A172 (cell line): ENCODE results near the gene BCAP29. TPM values are rescaled to one million over a fixed set of nuclear protein-coding genes. Genes with fewer than 3 reads are reported as not detected.
A peak's percentile ranks its signal among the peaks of the same experiment; 100 is the strongest.
"Not testable (repeated sequence)": the region's sequence is repeated elsewhere in the genome, so short reads cannot be mapped to it uniquely, and the experiment has no call there.

Experiments used
- DNase-seq: peaks from one replicate; pipeline ENCODE4 v3.0.0-alpha.2; 2015; ENCODE audit warnings: low spot score
- total RNA-seq: library from RNA; depleted of rRNA; stranded (reverse); fragments of >200 nt; shearing (Covaris generic); gene quantifications from 2 replicates; pipeline ENCODE4 v1.2.3, GENCODE V29; 2014

The BCAP29 gene
- total RNA-seq, 1 experiment from 2014 or later = 127 TPM

DNA sequence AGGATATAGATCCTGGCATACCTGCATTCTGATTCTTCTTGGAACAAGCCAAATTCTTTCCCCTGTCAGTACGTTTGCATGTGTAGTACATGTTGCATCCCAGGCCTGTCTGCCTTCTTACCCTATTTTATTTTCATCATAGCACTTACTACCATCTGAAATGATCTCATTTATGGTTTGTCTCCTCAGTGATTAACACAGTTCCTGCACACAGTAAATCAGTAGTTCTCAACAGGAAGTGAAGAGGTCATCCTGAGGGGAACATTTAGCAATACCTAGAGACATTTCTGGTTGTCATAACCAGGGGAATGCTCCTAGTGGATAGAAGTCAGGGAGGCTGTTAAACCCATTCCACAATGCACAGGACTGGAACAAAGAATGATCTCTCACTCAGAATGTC is 42.4 kb downstream of the BCAP29 start:
- peak; percentile 29 for DNase-seq

DNA sequence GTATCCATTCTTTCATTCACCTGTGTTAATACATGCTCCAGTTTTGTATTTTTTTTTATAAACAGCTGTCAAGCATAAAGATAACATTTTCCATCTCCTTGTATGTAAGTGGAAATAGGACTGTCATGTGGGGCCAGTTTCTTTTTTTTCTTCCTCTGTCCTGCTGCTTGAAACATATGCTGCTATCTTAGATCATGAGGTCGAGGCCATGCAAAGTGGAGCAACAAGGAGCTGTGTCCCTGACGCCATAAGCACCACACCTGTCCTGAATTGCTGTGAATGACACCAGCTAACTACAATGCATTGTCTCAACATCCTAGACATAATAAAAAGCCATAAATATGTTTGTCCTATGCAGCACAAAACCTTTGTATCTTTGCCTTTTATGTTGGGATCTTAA is 42.8 kb downstream of the BCAP29 start:
- no peak for DNase-seq

DNA sequence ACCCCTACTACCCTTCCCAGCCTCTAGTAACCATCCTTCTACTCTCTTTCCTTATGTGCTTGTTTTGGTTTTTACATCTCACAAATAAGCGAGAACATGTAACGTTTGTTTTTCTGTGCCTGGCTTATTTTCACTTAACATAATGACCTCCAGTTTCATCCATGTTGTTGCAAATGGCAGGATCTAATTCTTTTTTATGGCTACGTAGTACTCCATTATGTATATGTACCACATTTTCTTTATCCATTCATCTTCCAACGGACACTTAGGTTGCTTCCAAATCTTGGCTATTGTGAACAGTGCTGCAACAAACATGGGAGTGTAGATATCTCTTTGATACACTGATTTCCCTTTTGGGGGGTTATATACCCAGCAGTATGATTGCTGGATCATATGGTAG is 47.0 kb downstream of the BCAP29 start:
- DNase-seq = no peak

DNA sequence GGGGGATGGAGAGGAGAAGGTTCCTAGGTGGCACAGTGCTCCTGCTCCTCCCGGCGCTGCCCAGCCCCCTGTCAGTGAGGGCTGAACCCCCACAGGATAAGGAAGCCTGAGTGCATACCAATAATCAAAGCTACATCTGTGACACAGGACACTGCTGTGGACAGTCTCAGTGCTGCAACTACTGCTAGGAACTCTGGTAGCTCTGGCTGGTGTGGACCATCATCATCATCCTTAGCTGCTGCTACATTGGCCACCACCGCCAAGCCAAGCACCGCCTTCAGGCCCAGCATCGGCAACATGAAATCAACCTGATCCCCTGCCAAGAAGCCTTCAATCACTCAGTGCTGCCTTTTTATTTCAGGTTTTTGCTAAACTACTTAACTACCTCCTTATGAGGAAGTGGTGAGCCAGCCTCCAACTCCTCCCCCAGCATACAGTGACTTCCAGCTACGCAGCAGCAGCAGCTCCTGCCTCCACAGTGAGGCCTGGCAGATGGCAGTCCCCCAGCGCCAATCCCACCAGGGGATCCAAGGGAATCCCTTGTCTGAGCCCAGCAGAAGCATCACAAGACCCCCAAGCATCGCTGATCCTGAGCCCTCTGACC is 48.5 kb downstream of the BCAP29 start:
- DNase-seq = no peak

DNA sequence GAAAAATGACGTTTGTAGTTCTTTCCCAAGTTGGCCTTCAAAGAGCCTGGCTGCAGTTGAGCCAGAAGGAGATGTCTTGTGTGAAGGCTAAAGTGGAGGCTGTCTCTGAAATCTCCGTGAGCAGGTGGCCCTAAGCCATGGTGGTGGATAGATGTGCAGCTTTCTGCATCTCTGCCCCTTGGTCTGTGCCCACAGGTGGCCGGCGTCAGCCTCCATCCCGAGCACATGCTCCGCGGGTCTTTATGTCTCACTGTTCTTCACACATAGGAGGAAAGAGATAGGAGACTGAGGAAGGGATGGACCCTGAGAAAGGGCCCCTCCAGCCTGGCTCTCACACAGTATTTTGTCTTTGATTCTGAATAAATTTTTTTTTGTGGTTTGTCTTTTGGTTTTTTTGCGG is 50.3 kb downstream of the BCAP29 start:
- no peak for DNase-seq

DNA sequence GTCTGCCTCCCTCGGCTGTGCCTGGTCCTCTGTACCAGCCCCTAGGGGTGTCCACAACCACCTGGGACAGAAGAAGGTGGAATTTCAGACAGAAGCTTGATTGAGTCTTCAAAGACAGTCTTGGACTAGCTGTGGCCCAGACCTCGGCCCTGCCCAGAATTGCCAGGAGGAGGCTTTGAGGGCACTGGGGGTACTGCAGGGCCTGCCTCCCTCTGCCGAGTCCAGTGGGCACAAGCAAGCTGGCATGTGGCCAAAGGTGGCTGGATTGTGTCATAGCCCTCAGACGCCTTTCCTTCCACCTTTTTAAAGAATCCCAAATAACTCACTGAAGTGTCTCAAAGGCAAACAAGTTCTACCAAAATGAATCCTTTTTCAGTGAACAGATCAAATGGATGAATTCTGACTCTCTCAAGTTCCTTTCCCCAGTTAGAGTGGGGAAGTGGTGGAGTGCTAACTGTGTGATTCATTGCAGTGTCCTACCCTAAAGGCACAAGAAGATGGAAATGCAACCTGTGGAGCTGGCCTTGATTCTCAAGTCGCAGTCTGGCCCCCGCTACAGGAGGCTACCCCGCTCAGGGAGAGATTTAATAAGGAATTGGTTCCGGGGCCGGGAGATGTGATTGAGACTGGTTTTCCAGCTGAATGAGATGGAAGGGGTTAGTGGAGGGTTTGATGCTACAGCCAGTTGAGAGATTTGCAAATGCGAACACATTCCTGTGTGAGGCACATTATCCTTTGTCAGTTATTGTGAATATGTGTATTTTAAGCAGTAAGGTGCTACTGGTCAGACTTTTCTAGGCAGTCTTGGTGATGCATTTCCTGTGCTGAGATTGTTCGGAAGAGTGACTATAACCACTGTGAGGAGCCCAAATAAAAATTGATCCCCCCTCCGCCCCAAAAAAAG is 51.8 kb downstream of the BCAP29 start:
- no peak for DNase-seq

DNA sequence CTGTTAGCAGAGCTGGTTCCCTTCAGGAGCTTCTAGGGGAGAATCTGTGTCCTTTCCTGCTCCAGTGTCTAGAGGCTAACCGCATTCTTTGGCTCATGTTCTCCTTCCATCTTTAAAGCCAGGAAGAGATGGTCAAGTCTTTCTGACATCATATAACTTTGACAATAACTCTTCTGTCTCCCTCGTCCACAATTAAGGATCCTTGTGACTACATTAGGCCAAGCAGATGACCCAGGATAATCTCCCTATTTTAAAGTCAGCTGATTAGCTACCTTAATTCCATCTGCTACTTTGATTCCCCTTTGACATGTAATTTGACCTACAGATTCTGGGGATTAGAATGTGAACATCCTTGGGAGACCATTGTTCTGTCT is 52.4 kb downstream of the BCAP29 start:
- DNase-seq = no peak

DNA sequence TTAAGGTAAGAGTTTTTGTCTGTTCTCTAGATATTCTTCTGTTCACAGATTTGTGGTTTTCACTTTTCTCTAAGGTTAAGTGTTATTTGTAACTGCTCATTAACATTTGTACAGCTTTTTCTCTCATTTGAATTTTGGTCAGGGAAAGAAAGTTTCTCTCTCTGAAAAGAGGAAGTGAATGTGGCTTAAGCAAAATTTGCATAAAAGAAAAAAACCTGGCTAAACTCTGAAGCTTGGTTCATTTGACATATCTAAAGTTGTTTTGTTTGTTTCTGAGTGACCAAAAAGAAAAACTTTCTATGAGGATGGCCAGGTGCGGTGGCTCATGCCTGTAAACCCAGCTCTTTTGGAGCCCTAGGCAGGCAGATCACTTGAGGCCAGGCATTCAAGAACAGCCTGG is 58.5 kb downstream of the BCAP29 start:
- DNase-seq = no peak

DNA sequence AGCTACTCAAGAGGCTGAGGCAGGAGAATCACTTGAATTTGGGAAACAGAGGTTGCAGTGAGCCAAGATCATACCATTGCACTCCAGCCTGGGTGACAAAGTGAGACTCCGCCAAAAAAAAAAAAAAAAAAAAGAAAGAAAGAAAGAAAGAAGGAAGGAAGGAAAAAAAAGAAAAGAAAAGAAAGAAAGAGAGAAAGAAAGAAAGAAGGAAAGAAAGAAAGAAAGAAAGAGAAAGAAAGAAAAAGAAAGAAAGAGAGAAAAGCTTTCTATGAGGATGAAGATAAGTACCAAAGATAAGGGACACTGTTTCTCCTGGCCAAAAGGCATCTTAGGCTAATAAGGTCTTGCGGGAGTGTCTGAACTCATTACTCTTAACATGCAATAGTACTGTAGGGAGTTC is 59.0 kb downstream of the BCAP29 start:
- not testable (repeated sequence) for DNase-seq

DNA sequence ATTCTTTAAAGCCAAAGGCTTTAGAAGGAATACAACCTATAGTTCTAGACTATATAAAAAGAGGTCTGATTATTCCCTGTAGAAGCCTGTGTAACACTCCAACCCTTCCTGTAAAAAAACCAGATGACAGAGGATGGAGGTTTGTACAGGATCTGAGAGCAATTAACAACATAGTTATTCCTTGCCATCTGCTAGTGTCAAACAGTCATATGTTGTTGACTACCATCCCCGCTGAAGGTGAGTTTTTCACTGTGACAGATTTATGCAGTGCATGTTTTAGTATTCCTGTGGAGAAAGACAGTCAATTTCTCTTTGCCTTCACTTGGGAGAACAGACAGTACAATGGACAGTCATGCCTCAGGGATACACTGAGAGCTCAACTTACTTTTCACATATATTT is 61.6 kb downstream of the BCAP29 start:
- DNase-seq = no peak

DNA sequence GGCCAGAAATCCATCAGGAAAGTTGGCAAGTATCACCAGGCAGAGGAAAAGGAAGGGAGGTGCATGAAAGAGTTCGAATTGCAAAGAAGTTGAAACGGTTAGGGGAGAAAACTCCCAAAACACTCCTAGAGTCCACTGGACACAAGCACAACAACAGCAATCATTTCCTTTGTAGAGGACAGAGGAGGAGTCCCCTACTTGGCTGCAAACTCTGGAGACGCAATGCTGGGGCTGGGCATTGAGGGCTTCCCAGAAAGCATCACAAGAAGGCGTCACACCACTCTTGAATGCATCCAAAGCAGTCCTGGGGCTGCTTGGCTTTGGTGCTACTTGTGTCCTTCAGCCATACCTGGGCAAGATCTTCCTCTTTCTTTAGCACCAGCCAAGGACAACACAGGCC is 62.5 kb downstream of the BCAP29 start:
- no peak for DNase-seq

DNA sequence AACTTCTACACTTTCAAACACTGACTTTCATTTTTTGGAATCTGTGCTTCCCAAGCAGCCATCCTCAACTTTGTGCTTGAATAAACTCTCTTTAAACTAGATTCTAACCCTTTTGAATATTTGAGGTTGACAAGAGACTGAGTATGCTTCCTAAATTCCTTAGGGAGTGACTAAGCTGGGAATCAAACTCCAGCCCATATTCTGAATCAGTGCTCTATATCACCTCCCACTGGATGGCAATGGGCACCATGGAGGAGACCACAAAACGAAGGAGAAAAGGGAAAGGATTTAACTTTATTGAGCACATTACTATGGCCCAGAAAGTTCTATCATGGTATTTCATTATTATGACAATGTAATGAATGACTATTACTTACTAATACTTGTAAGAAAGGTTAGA is 63.4 kb downstream of the BCAP29 start:
- peak; percentile 60 for DNase-seq

DNA sequence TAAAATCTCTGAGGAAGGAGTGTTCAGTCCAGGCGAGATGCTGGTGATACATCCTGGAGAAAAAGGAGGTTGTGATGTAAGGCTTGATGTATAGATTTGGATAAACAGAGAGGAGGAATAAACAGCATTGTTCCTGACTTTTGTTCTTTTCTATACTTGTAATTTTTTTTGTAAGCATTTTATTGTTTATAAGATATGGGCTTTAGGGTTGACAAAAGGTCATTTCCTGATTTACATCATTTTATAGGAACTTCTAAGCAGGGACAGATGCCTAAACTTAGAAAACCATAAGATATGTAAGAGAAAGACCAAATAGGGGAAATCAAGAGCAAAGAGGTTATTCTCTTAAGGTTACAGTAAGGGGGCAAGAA is 63.9 kb downstream of the BCAP29 start:
- DNase-seq = no peak

DNA sequence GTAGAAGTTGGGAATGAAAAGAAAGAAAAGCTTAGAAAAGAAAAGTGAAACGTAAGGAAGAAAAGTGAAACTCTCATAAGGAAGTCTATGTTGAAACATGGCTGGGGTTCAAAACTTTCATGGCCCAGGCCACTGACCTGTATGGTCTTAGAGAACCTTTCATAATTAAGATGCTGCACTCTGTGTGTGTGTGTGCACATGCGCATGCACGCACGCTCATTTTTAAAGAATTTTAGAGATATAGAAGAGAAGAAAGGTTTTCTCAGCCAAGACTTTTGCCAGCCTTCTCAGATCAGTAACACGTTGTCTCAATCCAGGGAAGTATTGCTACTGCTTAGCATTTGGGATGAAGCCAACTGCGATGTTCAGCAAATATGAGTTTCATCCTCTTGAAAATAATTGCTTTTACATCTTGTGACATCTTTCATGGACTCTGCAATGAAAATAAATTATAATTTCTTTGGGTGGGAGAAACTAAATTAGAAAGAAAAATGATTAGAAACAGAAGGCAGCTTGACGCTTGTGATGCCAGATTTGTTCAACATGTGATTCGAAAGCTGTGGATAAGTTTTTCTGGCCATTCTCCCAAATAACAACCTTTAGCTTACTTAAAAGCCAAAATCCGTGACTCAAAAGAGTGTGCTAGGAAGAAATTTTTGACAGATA is 64.4 kb downstream of the BCAP29 start:
- no peak for DNase-seq

DNA sequence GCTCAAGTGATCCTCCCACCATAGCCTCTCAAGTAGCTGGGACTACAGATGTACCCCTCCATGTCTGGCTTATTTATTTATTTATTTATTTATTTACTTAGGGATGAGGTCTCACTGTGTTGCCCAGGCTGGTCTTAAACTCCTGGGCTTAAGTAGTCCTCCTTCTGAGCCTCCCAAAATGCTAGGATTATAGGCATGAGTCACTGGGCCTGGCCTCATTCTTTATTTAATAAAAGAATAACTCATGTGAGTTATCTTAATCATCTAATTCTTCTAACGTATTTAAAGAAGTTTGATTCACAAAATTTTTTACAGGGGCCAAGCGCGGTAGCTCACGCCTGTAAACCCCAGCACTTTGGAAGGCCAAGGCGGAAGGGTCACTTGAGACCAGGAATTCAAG is 72.6 kb downstream of the BCAP29 start:
- DNase-seq = no peak

DNA sequence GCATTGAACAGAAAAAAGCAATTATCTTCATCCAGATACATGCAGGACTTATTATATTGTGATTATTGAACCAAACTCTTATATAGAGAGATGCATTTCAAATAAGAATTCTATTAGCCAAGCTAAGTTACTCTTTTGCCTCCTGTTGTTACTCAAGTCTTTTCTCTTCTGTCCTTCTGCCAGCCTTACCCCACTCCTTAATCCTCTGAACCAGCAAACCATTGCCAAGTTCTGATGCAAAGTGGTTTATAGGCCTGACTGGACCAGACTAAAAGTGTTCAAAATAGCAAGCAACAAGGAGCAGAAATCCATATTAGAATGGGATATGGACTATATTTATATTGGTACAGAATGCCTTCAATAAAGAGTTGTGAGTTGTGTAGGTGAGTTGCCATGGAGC is 78.4 kb downstream of the BCAP29 start:
- DNase-seq = no peak

DNA sequence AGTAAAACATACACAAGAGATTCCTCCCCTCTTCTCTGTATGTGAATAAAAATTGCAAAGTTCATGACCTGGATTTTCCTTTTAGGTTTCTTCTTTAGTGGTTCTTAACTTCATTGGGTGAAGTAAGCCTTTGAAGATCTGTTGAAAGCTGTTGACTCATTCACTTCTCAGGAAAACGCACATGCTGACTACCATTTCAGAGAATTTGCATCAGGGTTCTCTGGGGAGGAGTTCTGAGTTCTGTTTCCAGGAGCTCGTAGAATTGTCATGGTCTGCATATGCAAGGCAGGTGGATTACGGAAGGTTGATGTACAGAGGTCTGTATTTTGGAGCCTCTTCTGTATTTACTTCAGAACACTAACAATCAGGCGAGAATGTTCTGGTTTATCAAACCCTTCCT is 79.6 kb downstream of the BCAP29 start:
- DNase-seq = peak; percentile 25

DNA sequence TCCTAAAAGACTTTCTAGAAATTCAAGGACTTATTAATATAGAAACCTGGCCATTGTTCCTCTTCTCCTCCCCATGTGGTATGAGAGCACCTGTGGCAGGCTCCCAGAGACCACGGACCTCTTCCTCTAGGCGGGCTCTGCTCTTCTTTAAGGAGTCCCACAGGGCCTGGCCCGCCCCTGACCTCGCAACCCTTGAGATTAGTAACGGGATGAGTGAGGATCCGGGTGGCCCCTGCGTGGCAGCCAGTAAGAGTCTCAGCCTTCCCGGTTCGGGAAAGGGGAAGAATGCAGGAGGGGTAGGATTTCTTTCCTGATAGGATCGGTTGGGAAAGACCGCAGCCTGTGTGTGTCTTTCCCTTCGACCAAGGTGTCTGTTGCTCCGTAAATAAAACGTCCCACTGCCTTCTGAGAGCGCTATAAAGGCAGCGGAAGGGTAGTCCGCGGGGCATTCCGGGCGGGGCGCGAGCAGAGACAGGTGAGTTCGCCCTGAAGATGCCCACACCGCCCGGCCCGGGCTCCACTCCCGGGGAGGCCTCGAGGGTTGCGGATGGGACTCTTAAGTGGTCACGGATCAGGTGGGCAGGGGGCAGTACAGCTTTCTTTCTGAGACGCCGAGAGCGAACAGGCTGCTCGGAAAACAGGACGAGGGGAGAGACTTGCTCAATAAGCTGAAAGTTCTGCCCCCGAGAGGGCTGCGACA is 80.5 kb downstream of the BCAP29 start, which contains the start of gene SLC26A4:
SLC26A4 (plus strand) TSS at position 448 of the 700 bp plus-strand sequence. CDS start 814 bp downstream, outside the sequence.
- DNase-seq = no peak

DNA sequence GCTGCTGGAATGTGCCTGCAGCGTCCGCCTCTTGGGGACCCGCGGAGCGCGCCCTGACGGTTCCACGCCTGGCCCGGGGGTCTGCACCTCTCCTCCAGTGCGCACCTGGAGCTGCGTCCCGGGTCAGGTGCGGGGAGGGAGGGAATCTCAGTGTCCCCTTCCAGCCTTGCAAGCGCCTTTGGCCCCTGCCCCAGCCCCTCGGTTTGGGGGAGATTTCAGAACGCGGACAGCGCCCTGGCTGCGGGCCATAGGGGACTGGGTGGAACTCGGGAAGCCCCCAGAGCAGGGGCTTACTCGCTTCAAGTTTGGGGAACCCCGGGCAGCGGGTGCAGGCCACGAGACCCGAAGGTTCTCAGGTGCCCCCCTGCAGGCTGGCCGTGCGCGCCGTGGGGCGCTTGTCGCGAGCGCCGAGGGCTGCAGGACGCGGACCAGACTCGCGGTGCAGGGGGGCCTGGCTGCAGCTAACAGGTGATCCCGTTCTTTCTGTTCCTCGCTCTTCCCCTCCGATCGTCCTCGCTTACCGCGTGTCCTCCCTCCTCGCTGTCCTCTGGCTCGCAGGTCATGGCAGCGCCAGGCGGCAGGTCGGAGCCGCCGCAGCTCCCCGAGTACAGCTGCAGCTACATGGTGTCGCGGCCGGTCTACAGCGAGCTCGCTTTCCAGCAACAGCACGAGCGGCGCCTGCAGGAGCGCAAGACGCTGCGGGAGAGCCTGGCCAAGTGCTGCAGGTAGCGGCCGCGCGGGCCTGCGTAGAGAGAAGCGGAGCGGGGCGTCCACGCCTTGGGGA is 81.2 kb downstream of the BCAP29 start:
- no peak for DNase-seq

DNA sequence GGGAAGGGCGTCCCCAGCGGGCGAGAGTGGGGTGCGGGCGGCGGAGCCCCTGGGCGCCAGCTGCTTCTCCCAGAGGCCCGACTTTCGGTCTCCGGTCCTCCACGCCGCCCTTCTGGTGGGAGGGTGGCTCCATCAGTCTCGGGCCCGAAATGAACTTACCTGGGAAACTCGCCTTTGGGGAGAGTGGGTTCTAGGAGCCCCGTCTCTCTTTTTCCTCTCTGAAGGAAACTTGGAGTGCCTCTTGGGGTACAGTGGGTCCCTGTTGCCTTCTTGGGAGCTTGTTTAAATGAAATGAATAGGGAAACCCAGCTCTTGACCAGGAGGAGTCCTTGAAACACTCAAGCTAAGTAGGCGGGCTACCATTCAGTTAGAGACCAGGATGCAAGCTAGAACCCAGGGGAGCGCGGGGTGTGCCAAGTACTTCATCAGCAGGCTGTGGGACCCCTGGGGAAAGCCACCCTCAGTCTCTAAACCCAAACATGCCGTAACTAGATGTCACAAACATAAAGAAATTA is 81.9 kb downstream of the BCAP29 start:
- no peak for DNase-seq

DNA sequence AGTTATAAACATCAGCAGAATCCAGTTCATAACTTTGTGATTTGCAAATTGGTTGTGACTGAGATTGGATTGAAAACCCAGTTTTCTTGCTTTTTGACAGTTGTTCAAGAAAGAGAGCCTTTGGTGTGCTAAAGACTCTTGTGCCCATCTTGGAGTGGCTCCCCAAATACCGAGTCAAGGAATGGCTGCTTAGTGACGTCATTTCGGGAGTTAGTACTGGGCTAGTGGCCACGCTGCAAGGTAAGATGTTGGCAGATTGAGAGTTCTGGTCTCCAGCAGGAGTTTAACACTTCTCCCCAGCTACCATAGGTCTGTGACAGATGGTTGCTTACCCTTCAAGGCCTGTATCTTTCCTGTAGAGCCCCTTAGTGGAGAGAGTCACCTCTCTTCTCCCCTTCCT is 83.2 kb downstream of the BCAP29 start:
- no peak for DNase-seq
